Spinal cord (tissue), 10 donors: ENCODE data around the gene STXBP6. TPM values are rescaled to one million over a fixed set of nuclear protein-coding genes. Genes with fewer than 3 reads are reported as not detected.

Source experiments
- DNase-seq, 6 donors: peaks; one replicate each; pipeline versions ENCODE4 v3.0.0 to v3.0.0-alpha.2; 2013 to 2015; ENCODE audit warnings: low spot score in 6 of 6, low read depth in 4 of 6
- H3K27ac ChIP-seq: one replicate; pipeline ENCODE4 v1.5.1; 2013; ENCODE audit warnings: low read depth, low read length, control low read depth
- H3K27me3 ChIP-seq: one replicate; pipeline ENCODE4 v1.6.1; 2013; ENCODE audit warnings: low read length; ENCODE audit not compliant: control insufficient read depth, insufficient read depth
- H3K36me3 ChIP-seq: one replicate; pipeline ENCODE4 v1.6.1; 2013; ENCODE audit warnings: low read length; ENCODE audit not compliant: control insufficient read depth, insufficient read depth
- H3K4me1 ChIP-seq: one replicate; pipeline ENCODE4 v1.6.1; 2013; ENCODE audit warnings: low read length; ENCODE audit not compliant: control insufficient read depth, insufficient read depth
- H3K4me3 ChIP-seq: one replicate; pipeline ENCODE4 v1.5.1; 2013; ENCODE audit warnings: low read depth, low read length, control low read depth
- H3K9me3 ChIP-seq: one replicate; pipeline ENCODE4 v1.6.1; 2013; ENCODE audit warnings: low read length; ENCODE audit not compliant: control insufficient read depth, insufficient read depth
- WGBS: methylation state at CpG from one replicate; pipeline ENCODE4 v1.1.5; 2013; ENCODE audit warnings: missing lambda C conversion rate; ENCODE audit not compliant: insufficient coverage; 5-methylcytosine and 5-hydroxymethylcytosine counted together
- polyA plus RNA-seq, 2 donors: library from polyadenylated mRNA; unstranded; fragments of 120-200 nt; gene quantifications; one replicate each; pipeline ENCODE4 v1.2.1, GENCODE V29; 2013; ENCODE audit not compliant: insufficient read length in 2 of 2
- total RNA-seq, 2 donors: library from RNA; depleted of rRNA in 1 of 2; stranded (reverse); fragments of 120-200 nt in 1 of 2; fragments of >200 nt in 1 of 2; gene quantifications; one replicate each; pipeline versions ENCODE4 v1.2.3 to v1.2.4, GENCODE V29; 2013 to 2014
- donor health status: healthy.

STXBP6 gene
- total and polyA plus RNA-seq, 4 donors = 24.5 to 49.3 (median 36.9) TPM

GRCh38 chr14:24891987-24892496 lies 157.9 kb downstream of the STXBP6 start:
- no peak overlapping the region for H3K27ac ChIP-seq
- no peaks in the 10 kb centered on the region for H3K27me3 ChIP-seq
- H3K4me1 ChIP-seq = no peaks in the 10 kb centered on the region
- no peak overlapping the region for H3K4me3 ChIP-seq
- 100% methylated on average over 1 of the region's 1 CpG for WGBS
- no peaks in the 10 kb centered on the region for H3K36me3 ChIP-seq
- peaks cover 7% of the 10 kb centered on the region for H3K9me3 ChIP-seq
- DNase-seq = no peak

DNA sequence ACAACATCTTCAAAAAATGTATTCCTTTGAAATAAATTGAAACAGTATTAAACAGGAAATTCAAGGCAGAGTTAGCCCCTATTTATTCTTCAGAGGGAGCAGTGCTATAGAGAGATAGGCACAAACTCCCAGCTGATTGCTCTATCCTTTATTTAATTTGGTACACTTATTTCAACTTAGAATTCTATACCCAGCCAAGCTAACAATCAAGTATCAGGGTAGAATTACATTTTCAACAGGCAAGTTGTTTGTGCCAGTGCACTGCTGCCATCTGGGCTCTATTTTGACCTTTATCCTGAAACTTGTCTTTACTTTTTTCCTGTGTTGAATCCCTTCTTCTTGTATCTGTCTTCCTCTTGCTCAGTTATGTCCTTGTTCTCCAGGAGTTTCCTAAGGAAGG lies 159.2 kb downstream of the STXBP6 start:
- Histone ChIP-seq H3K27me3 (no peaks in the 10 kb centered on the region), H3K9me3 (peaks cover 7% of the 10 kb centered on the region), H3K4me3 (no peak overlapping the region), H3K36me3 (no peaks in the 10 kb centered on the region), H3K4me1 (no peaks in the 10 kb centered on the region), H3K27ac (no peak overlapping the region)
- no peak for DNase-seq

DNA sequence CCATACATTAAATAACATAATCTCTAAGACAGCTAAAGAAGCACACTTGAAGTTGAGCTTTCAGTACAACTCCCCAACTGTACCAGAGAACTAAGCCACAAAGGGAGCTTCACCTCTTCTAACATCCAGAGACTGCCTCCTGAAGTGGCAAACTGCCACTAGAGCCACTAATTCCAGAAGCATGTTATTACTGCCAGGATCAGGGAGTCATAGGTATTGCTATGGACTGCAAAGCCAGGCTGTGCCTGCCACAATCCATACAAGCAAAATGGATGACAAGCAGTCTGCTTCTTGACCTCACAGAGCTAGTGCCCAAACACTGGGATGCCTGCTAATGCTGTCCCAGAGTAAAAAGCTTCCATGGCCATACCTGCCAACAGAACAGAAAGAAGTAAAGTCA lies 160.1 kb downstream of the STXBP6 start:
- Histone ChIP-seq H3K27me3 (no peaks in the 10 kb centered on the region), H3K4me1 (no peaks in the 10 kb centered on the region), H3K4me3 (no peak overlapping the region), H3K36me3 (no peaks in the 10 kb centered on the region), H3K9me3 (peaks cover 7% of the 10 kb centered on the region), H3K27ac (no peak overlapping the region)
- DNase-seq = no peak

GRCh38 chr14:24888532-24888931 lies 161.4 kb downstream of the STXBP6 start:
- Histone ChIP-seq H3K27me3 (no peaks in the 10 kb centered on the region), H3K36me3 (no peaks in the 10 kb centered on the region), H3K4me3 (no peak overlapping the region), H3K27ac (no peak overlapping the region), H3K9me3 (peaks cover 7% of the 10 kb centered on the region), H3K4me1 (no peaks in the 10 kb centered on the region)
- WGBS = 100% methylated on average over 2 of the region's 6 CpGs
- no peak for DNase-seq

- no peaks in the 10 kb centered on the region for H3K27me3 ChIP-seq
- H3K36me3 ChIP-seq = no peaks in the 10 kb centered on the region
- peaks cover 7% of the 10 kb centered on the region for H3K9me3 ChIP-seq
- no peak for DNase-seq
- 100% methylated on average over 1 of the region's 3 CpGs for WGBS
- H3K4me3 ChIP-seq = no peak overlapping the region
- H3K27ac ChIP-seq = no peak overlapping the region
- H3K4me1 ChIP-seq = no peaks in the 10 kb centered on the region
Observed at GRCh38 chr14:24887623-24888304, 162.2 kb downstream of the STXBP6 start.

GRCh38 chr14:24885410-24885913 lies 164.5 kb downstream of the STXBP6 start:
- Histone ChIP-seq H3K4me1 (no peaks in the 10 kb centered on the region), H3K27ac (no peak overlapping the region), H3K4me3 (no peak overlapping the region), H3K36me3 (no peaks in the 10 kb centered on the region), H3K9me3 (peaks cover 1% of the 10 kb centered on the region), H3K27me3 (no peaks in the 10 kb centered on the region)
- DNase-seq = no peak
- no CpG with 5 or more reads among the region's 3 CpGs for WGBS

DNA sequence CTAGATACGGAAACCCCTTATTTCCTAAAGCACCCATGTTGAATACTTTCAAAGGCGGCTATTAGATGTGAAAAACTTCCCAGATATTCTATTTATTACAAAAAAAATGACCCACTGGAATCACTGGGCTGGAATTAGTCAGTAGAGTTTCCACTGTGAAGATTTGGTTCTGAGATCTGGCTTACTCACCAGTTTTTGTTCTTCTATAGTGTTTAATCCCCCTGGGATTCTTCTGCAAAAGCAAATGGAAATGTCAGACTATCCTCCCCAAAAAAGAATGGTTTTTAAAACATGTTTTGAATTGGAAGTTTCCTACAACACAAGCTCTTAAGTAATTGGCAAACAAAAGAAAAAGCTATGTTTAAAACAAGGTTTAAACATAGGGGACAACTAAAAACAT lies 166.4 kb downstream of the STXBP6 start:
- DNase-seq = no peak
- no CpG with 5 or more reads among the region's 2 CpGs for WGBS

DNA sequence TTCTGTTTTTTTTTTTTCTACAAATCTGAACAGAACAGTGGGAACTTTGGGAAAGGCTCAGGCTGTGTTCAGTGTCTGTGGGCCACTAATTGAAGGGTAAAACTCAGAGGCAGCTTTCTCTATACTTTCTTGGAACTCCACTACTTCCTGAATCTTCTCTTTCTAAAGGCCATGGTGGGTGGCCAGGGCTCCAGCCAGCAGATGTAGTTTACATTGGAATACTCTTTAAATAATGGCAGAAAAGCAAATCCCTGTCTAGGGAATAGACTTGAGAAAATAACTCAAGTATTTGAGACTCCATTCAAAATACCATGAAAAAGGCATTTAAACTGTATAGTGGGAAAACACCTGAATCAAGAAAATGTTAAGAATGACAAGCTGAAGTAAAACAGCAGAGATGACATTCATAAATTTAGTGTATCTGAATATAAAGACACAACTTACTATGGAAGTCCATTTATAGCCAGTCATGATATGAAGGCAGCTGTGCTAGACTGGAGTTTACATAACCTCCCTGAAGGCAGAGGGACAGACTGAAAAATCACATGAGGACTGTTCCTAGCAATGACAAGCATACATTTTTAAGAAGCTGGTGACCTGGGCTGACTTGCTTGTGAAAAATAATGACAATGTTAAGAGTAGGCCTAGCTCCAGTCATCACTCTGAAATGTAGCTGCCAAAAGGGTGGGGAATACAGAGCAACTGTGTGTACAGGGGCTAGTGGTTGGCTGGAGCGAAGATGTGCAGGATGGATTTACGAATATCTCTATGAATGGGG lies 168.6 kb downstream of the STXBP6 start:
- 94% methylated on average over 2 of the region's 2 CpGs for WGBS
- no peaks in the 10 kb centered on the region for H3K27me3 ChIP-seq
- H3K9me3 ChIP-seq = no peaks in the 10 kb centered on the region
- H3K36me3 ChIP-seq = no peaks in the 10 kb centered on the region
- peak overlapping the region; percentile 57 for H3K27ac ChIP-seq
- H3K4me3 ChIP-seq = no peak overlapping the region
- H3K4me1 ChIP-seq = no peaks in the 10 kb centered on the region
- peak in 1 of 6 donors; percentile 56 for DNase-seq

More for the DNA sequence above, 166.4 kb downstream of the STXBP6 start:
- Histone ChIP-seq H3K4me3 (no peak overlapping the region), H3K27ac (no peak overlapping the region), H3K4me1 (no peaks in the 10 kb centered on the region), H3K27me3 (no peaks in the 10 kb centered on the region), H3K36me3 (no peaks in the 10 kb centered on the region), H3K9me3 (no peaks in the 10 kb centered on the region)

DNA sequence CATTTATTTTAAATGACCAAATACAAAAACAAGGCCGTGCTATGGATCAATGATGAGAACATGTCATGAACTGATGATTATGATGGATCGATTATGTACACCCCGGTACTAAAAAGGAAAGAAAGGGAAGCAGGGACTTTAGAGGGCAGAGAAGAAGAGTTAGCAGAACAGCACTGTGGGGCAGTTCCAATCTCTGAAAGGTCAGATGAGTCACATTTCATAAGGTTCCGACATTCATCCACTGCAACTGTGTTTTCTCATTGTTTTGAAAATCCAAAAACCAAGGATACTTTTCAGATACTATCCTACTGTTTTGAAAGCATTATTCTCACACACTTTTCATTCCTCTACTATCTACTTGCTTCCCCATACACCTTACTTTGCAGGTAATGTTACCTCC lies 169.3 kb downstream of the STXBP6 start:
- no peak for DNase-seq
- no peak overlapping the region for H3K4me3 ChIP-seq
- H3K4me1 ChIP-seq = no peaks in the 10 kb centered on the region
- H3K27me3 ChIP-seq = no peaks in the 10 kb centered on the region
- WGBS = 93% methylated on average over 3 of the region's 4 CpGs
- peak overlapping the region; percentile 57 for H3K27ac ChIP-seq
- no peaks in the 10 kb centered on the region for H3K36me3 ChIP-seq
- no peaks in the 10 kb centered on the region for H3K9me3 ChIP-seq
